OCI-LY1 (cell line): ENCODE measurements around the gene SYNE1.
"Not testable (repeated sequence)": the region's sequence is repeated elsewhere in the genome, so short reads cannot be mapped to it uniquely, and the experiment has no call there.

Experiments used
- EZH2 ChIP-seq: fragments of 200-600 bp; sonication (generic), shearing (Covaris generic); IDR thresholded peaks from 2 replicates; pipeline ENCODE4 v1.8.0; 2017; ENCODE audit warnings: borderline replicate concordance, mixed run types, mild to moderate bottlenecking, antibody characterized with exemption, low read length, moderate library complexity, mixed read lengths
- TF ChIP-seq, protein P1 (sequence below): fragments of 200-600 bp; sonication (generic), shearing (Covaris generic); IDR thresholded peaks from 2 replicates; pipeline ENCODE4 v1.5.1; 2017; ENCODE audit warnings: mild to moderate bottlenecking, antibody characterized with exemption, low read length, moderate library complexity, mixed read lengths

DNA sequence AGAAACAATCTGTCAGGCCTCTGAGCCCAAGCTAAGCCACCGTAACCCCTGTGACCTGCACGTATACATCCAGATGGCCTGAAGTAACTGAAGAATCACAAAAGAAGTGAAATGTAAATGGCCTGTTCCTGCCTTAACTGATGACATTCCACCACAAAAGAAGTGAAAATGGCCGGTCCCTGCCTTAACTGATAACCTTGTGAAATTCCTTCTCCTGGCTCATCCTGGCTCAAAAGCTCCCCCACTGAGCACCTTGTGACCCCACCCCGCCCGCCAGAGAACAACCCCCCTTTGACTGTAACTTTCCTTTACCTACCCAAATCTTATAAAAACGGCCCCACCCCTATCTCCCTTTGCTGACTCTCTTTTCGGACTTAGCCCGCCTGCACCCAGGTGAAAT lies 45.8 kb upstream of the SYNE1 start:
- TF ChIP-seq, protein P1, sequence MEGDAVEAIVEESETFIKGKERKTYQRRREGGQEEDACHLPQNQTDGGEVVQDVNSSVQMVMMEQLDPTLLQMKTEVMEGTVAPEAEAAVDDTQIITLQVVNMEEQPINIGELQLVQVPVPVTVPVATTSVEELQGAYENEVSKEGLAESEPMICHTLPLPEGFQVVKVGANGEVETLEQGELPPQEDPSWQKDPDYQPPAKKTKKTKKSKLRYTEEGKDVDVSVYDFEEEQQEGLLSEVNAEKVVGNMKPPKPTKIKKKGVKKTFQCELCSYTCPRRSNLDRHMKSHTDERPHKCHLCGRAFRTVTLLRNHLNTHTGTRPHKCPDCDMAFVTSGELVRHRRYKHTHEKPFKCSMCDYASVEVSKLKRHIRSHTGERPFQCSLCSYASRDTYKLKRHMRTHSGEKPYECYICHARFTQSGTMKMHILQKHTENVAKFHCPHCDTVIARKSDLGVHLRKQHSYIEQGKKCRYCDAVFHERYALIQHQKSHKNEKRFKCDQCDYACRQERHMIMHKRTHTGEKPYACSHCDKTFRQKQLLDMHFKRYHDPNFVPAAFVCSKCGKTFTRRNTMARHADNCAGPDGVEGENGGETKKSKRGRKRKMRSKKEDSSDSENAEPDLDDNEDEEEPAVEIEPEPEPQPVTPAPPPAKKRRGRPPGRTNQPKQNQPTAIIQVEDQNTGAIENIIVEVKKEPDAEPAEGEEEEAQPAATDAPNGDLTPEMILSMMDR, result not testable (repeated sequence)
- not testable (repeated sequence) for TF ChIP-seq EZH2
